WTC11 (cell line): ENCODE measurements around the gene OR8B2. TPM values are rescaled to one million over a fixed set of nuclear protein-coding genes. Genes with fewer than 3 reads are reported as not detected.
A peak's percentile ranks its signal among the peaks of the same experiment; 100 is the strongest.

Experiments
- ATAC-seq: fragments of 200-7000 bp; cut with Tn5 transposase; 2 replicates; pipeline ENCODE4 v1.10.0; 2021; ENCODE audit warnings: mild to moderate bottlenecking, moderate library complexity
- CTCF ChIA-PET: fragments of 300-600 bp; sonication (Branson Sonifier 250); formaldehyde crosslinking; loops from one replicate; lab custom pipeline; 2021; ENCODE audit warnings: antibody characterized with exemption; lab: Charles Lee
- POLR2A ChIA-PET: fragments of 350-600 bp; sonication (Branson Sonifier 250); formaldehyde crosslinking; loops from one replicate; lab custom pipeline; 2021; ENCODE audit warnings: antibody characterized with exemption; lab: Charles Lee
- DNase-seq: peaks from one replicate; pipeline ENCODE4 v3.0.0; 2021; ENCODE audit warnings: low spot score
- H3K27ac Mint-ChIP-seq: 2 replicates; pipeline ENCODE4 v1.8.0; 2021; ENCODE audit warnings: mixed read lengths
- H3K27me3 Mint-ChIP-seq: 2 replicates; pipeline ENCODE4 v1.8.0; 2021; ENCODE audit warnings: low read depth, mild to moderate bottlenecking, moderate library complexity, mixed read lengths
- H3K36me3 Mint-ChIP-seq: 2 replicates; pipeline ENCODE4 v1.8.0; 2021; ENCODE audit warnings: mixed read lengths
- H3K4me1 Mint-ChIP-seq: 2 replicates; pipeline ENCODE4 v1.8.0; 2022; ENCODE audit warnings: mixed read lengths
- H3K4me3 Mint-ChIP-seq: 2 replicates; pipeline ENCODE4 v1.8.0; 2021; ENCODE audit warnings: mild to moderate bottlenecking, moderate library complexity, mixed read lengths
- H3K9me3 Mint-ChIP-seq: 2 replicates; pipeline ENCODE4 v1.8.0; 2021; ENCODE audit warnings: mixed read lengths
- ATF2 ChIP-seq: sonication (generic); formaldehyde crosslinking; IDR thresholded peaks from 2 replicates; pipeline ENCODE4 v1.8.1; 2022; ENCODE audit warnings: low read depth, missing genetic modification reagents, borderline replicate concordance
- CREM ChIP-seq: sonication (generic); formaldehyde crosslinking; IDR thresholded peaks from 2 replicates; pipeline ENCODE4 v1.8.1; 2022; ENCODE audit warnings: mild to moderate bottlenecking, missing genetic modification reagents, moderate library complexity
- CTCF ChIP-seq: fragments of 200-600 bp; IDR thresholded peaks from 2 replicates; pipeline ENCODE4 v1.8.0; 2022; ENCODE audit warnings: antibody characterized with exemption
- FOXP1 ChIP-seq: sonication (generic); formaldehyde crosslinking; IDR thresholded peaks from 2 replicates; pipeline ENCODE4 v1.8.0; 2022; ENCODE audit warnings: missing genetic modification reagents, mild to moderate bottlenecking, moderate library complexity, borderline replicate concordance
- GRHL2 ChIP-seq: fragments of 250-450 bp; sonication (Bioruptor Pico); IDR thresholded peaks from 2 replicates; pipeline ENCODE4 v1.8.0; 2022; ENCODE audit warnings: mild to moderate bottlenecking, moderate library complexity; ENCODE audit not compliant: insufficient replicate concordance, severe bottlenecking
- JUN ChIP-seq: sonication (generic); formaldehyde crosslinking; IDR thresholded peaks from 2 replicates; pipeline ENCODE4 v1.8.0; 2023; ENCODE audit warnings: mild to moderate bottlenecking, missing genetic modification reagents
- KAT7 ChIP-seq: sonication (generic); formaldehyde crosslinking; IDR thresholded peaks from 2 replicates; pipeline ENCODE4 v1.8.1; 2023; ENCODE audit warnings: missing genetic modification reagents, mild to moderate bottlenecking, borderline replicate concordance
- MYBL2 ChIP-seq: sonication (generic); formaldehyde crosslinking; IDR thresholded peaks from 2 replicates; pipeline ENCODE4 v1.8.1; 2023; ENCODE audit warnings: mild to moderate bottlenecking, moderate library complexity, missing genetic modification reagents
- NFE2L1 ChIP-seq: sonication (generic); formaldehyde crosslinking; IDR thresholded peaks from 2 replicates; pipeline ENCODE4 v1.8.1; 2023; ENCODE audit warnings: missing genetic modification reagents
- NR2C2 ChIP-seq: sonication (generic); formaldehyde crosslinking; IDR thresholded peaks from 2 replicates; pipeline ENCODE4 v1.8.0; 2022; ENCODE audit warnings: mild to moderate bottlenecking, missing genetic modification reagents
- SP1 ChIP-seq: sonication (generic); formaldehyde crosslinking; conservative IDR thresholded peaks from 2 replicates; pipeline ENCODE4 v1.8.1; 2022; ENCODE audit warnings: missing genetic modification reagents
- TCF7 ChIP-seq: sonication (generic); formaldehyde crosslinking; IDR thresholded peaks from 2 replicates; pipeline ENCODE4 v1.8.0; 2022; ENCODE audit warnings: mild to moderate bottlenecking, low read depth, missing genetic modification reagents, moderate library complexity
- TEAD1 ChIP-seq: sonication (generic); formaldehyde crosslinking; IDR thresholded peaks from 2 replicates; pipeline ENCODE4 v1.8.0; 2022; ENCODE audit warnings: mild to moderate bottlenecking, missing genetic modification reagents
- USF1 ChIP-seq: sonication (generic); formaldehyde crosslinking; IDR thresholded peaks from 2 replicates; pipeline ENCODE4 v1.8.0; 2022; ENCODE audit warnings: mild to moderate bottlenecking, missing genetic modification reagents
- ZNF121 ChIP-seq: sonication (generic); formaldehyde crosslinking; IDR thresholded peaks from 2 replicates; pipeline ENCODE4 v1.8.0; 2023; ENCODE audit warnings: missing genetic modification reagents
- ZNF138 ChIP-seq: sonication (generic); formaldehyde crosslinking; conservative IDR thresholded peaks from 2 replicates; pipeline ENCODE4 v1.8.1; 2022; ENCODE audit warnings: mild to moderate bottlenecking, moderate library complexity, missing genetic modification reagents
- ZNF317 ChIP-seq: sonication (generic); formaldehyde crosslinking; IDR thresholded peaks from 2 replicates; pipeline ENCODE4 v1.8.1; 2023; ENCODE audit warnings: low read depth, mild to moderate bottlenecking, moderate library complexity, missing genetic modification reagents, borderline replicate concordance
- ZNF671 ChIP-seq: fragments of 250-450 bp; sonication (Bioruptor Pico); IDR thresholded peaks from 2 replicates; pipeline ENCODE4 v1.8.0; 2021; ENCODE audit warnings: mild to moderate bottlenecking
- total RNA-seq: library from RNA; stranded (reverse); gene quantifications from 3 replicates; pipeline ENCODE4 v1.2.3, GENCODE V29; 2021
- TF ChIP-seq, protein P1 (sequence below): sonication (generic); formaldehyde crosslinking; IDR thresholded peaks from 2 replicates; pipeline ENCODE4 v1.8.1; 2022; ENCODE audit warnings: low read depth, mild to moderate bottlenecking, moderate library complexity, missing genetic modification reagents, borderline replicate concordance
- TF ChIP-seq, protein P2 (sequence below): fragments of 250-450 bp; sonication (Bioruptor Pico); IDR thresholded peaks from 2 replicates; pipeline ENCODE4 v1.8.0; 2021; ENCODE audit warnings: mild to moderate bottlenecking
- TF ChIP-seq, protein P3 (sequence below): sonication (generic); formaldehyde crosslinking; IDR thresholded peaks from 2 replicates; pipeline ENCODE4 v1.8.1; 2023; ENCODE audit warnings: mild to moderate bottlenecking, missing genetic modification reagents

OR8B2 gene
- total RNA-seq, 1 experiment from 2014 or later, result not detected

DNA sequence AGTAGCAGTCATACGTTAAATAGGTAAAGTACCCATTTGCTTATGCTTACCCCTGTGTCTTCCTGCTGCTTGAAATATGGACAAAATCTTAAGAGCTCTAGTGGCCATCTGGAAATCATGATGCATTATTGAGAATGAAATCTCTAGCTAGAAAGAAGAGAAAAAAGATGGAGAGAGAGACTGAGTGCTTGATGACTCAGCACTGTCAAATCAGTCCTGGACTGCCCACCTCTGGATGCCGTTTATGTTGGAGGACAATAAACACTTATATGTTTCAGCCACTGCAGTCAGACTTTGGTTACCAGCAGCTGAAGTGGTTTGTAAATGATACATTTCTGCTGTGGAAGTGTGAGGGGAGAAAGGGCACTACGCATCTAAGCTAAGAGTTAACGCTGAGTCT, 36.7 kb upstream of the OR8B2 start (continued):
- no peak for TF ChIP-seq ZNF138 (CRISPR knock-in tag)

DNA sequence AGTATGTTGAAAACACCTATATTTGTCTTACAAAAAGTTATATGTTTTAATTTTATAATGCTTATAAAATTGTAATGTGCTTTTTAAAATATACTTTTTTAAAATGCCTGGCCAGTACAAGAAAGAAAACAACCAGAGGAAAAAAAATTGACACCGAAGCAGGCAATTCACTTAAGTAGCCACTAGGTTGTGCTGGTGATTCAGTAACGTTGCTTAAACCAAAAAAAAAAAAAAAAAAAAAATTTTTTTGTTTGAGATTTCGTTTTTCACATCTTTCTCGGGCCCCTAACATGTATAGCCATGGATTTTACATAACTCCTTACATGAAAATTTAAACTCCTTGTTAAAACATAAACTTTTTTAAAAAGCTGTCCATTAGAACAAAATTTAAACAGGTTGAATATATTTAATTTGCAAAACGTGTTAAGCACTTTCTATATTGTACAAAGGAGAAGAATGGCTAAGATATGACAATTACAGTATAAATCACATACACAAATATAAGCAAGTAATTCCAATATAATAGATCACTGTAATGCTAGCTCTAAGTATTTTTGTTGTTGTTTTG, 31.1 kb upstream of the OR8B2 start:
- Mint-ChIP-seq H3K4me1 (no peaks in the 10 kb centered on the region), H3K4me3 (no peak overlapping the region), H3K36me3 (no peaks in the 10 kb centered on the region), H3K27ac (no peak overlapping the region), H3K27me3 (no peaks in the 10 kb centered on the region), H3K9me3 (no peaks in the 10 kb centered on the region)
- ChIA-PET CTCF (interaction anchor here (1.5 to 2.3 kb wide), 2 partner anchors 169 to 207 kb away, joined by 9 to 20 read pairs; partner anchors contain the start of gene TBRG1), POLR2A (no interaction called here)
- DNase-seq (no peak), ATAC-seq (no peak)
- no peak for TF ChIP-seq ZNF138 (CRISPR knock-in tag)
- TF ChIP-seq CTCF, result peak; percentile 40

- TF ChIP-seq GRHL2, result no peak
- TF ChIP-seq TEAD1 (CRISPR knock-in tag), result no peak
- no peak for TF ChIP-seq NR2C2
- no peak for TF ChIP-seq USF1 (CRISPR knock-in tag)
- TF ChIP-seq, protein P1, sequence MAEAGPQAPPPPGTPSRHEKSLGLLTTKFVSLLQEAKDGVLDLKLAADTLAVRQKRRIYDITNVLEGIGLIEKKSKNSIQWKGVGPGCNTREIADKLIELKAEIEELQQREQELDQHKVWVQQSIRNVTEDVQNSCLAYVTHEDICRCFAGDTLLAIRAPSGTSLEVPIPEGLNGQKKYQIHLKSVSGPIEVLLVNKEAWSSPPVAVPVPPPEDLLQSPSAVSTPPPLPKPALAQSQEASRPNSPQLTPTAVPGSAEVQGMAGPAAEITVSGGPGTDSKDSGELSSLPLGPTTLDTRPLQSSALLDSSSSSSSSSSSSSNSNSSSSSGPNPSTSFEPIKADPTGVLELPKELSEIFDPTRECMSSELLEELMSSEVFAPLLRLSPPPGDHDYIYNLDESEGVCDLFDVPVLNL, result no peak
- TF ChIP-seq, all 79 proteins: peak for 0
- no peak for DNase-seq
- Mint-ChIP-seq H3K27ac (no peak overlapping the region), H3K4me3 (no peak overlapping the region), H3K9me3 (no peaks in the 10 kb centered on the region; the same call in 1 of the 2 replicates), H3K36me3 (no peaks in the 10 kb centered on the region), H3K4me1 (no peaks in the 10 kb centered on the region), H3K27me3 (no peaks in the 10 kb centered on the region; the same call in 1 of the 2 replicates)
- CTCF ChIA-PET, result no interaction called here
- POLR2A ChIA-PET, result no interaction called here
- ATAC-seq, result no peak
Observed at GRCh38 chr11:124409906-124410305, 25.6 kb upstream of the OR8B2 start.

DNA sequence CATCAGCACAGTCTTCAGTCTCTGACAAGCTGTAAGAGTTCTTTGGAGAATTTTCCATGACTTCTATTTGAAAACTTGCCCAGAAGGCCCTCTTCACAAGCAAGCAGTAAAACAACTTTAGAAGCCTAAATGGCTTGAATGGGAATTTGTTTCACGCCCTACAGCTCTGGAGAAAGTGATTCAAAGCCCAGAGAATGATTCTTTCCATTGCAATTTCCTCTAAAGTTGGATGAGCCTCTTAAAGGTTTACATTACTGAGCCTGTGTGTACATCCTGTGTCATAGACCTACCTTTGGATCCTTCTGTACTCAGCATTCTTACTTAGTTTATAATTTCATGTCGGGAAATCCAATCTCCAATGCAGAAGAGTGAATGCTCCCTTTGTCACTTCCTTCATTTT, 21.3 kb upstream of the OR8B2 start:
- CTCF ChIA-PET, result interaction anchor here (0.7 to 1.0 kb wide), 2 partner anchors 131 to 431 kb away, joined by 3 read pairs; no protein-coding TSS in a partner anchor
- ATAC-seq, result no peak
- TF ChIP-seq, protein P2, sequence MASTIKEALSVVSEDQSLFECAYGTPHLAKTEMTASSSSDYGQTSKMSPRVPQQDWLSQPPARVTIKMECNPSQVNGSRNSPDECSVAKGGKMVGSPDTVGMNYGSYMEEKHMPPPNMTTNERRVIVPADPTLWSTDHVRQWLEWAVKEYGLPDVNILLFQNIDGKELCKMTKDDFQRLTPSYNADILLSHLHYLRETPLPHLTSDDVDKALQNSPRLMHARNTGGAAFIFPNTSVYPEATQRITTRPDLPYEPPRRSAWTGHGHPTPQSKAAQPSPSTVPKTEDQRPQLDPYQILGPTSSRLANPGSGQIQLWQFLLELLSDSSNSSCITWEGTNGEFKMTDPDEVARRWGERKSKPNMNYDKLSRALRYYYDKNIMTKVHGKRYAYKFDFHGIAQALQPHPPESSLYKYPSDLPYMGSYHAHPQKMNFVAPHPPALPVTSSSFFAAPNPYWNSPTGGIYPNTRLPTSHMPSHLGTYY (CRISPR knock-in tag), result no peak
- TF ChIP-seq JUN (CRISPR knock-in tag) (no peak), CREM (CRISPR knock-in tag) (no peak), NFE2L1 (CRISPR knock-in tag) (no peak), ATF2 (CRISPR knock-in tag) (no peak), MYBL2 (CRISPR knock-in tag) (no peak), SP1 (CRISPR knock-in tag) (no peak), KAT7 (no peak), ZNF317 (CRISPR knock-in tag) (no peak), TCF7 (CRISPR knock-in tag) (no peak), ZNF671 (CRISPR knock-in tag) (no peak), USF1 (CRISPR knock-in tag) (no peak), FOXP1 (CRISPR knock-in tag) (no peak), ZNF121 (CRISPR knock-in tag) (no peak)
- TF ChIP-seq, protein P3, sequence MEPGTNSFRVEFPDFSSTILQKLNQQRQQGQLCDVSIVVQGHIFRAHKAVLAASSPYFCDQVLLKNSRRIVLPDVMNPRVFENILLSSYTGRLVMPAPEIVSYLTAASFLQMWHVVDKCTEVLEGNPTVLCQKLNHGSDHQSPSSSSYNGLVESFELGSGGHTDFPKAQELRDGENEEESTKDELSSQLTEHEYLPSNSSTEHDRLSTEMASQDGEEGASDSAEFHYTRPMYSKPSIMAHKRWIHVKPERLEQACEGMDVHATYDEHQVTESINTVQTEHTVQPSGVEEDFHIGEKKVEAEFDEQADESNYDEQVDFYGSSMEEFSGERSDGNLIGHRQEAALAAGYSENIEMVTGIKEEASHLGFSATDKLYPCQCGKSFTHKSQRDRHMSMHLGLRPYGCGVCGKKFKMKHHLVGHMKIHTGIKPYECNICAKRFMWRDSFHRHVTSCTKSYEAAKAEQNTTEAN, result no peak

More for the DNA sequence above, 21.3 kb upstream of the OR8B2 start:
- Mint-ChIP-seq H3K27me3 (no peaks in the 10 kb centered on the region; the same call in 1 of the 2 replicates), H3K27ac (no peak overlapping the region), H3K4me1 (peaks cover 2% of the 10 kb centered on the region; the same call in 1 of the 2 replicates), H3K9me3 (peaks cover 12% of the 10 kb centered on the region), H3K36me3 (peaks cover 9% of the 10 kb centered on the region), H3K4me3 (no peak overlapping the region)
- DNase-seq, result no peak
- POLR2A ChIA-PET, result no interaction called here
